IMR-90 (cell line): ENCODE results near the gene ADAM12. TPM values are rescaled to one million over a fixed set of nuclear protein-coding genes. Genes with fewer than 3 reads are reported as not detected.
A peak's percentile ranks its signal among the peaks of the same experiment; 100 is the strongest.

Experiments used
- ATAC-seq: fragments of 200-7000 bp; cut with Tn5 transposase; 2 replicates; pipeline ENCODE4 v1.9.1; 2020; ENCODE audit warnings: low read depth, mild to moderate bottlenecking, moderate library complexity
- BruUV-seq: library from RNA; stranded (reverse); fragments of 400-500 nt; replicated peaks from 2 replicates; lab custom pipeline; 2021; lab: Mats Ljungman, UMichigan
- CTCF ChIA-PET: fragments of 300-600 bp; formaldehyde crosslinking; extraction: SDS; loops from one replicate; lab custom pipeline; 2021; ENCODE audit warnings: antibody characterized with exemption; lab: Yijun Ruan, JAX
- POLR2A ChIA-PET: fragments of 300-600 bp; sonication (Branson Sonifier 250); formaldehyde crosslinking; loops from one replicate; lab custom pipeline; 2022; ENCODE audit warnings: antibody characterized with exemption; ENCODE audit not compliant: unreplicated experiment; lab: Charles Lee
- DNase-seq: peaks from one replicate; pipeline ENCODE4 v3.0.0; 2013
- H2AFZ ChIP-seq: replicated peaks from 2 replicates; pipeline ENCODE3; 2013; ENCODE audit warnings: low read length, mild to moderate bottlenecking; ENCODE audit not compliant: poor library complexity
- H2AK5ac ChIP-seq: 2 replicates; pipeline ENCODE4 v1.6.1; 2013; ENCODE audit warnings: low read depth, low read length, inconsistent platforms
- H2AK9ac ChIP-seq: replicated peaks from 2 replicates; pipeline ENCODE3; 2013; ENCODE audit warnings: mild to moderate bottlenecking, low read depth, low read length, moderate library complexity; ENCODE audit not compliant: poor library complexity
- H2BK120ac ChIP-seq: 2 replicates; pipeline ENCODE4 v1.6.1; 2013; ENCODE audit warnings: low read depth, low read length, inconsistent platforms
- H2BK15ac ChIP-seq: 3 replicates; pipeline ENCODE4 v1.6.1; 2013; ENCODE audit warnings: low read depth, low read length, inconsistent platforms
- H2BK20ac ChIP-seq: 2 replicates; pipeline ENCODE4 v1.6.1; 2013; ENCODE audit warnings: low read depth, mild to moderate bottlenecking, inconsistent platforms, low read length, moderate library complexity
- H2BK5ac ChIP-seq: 2 replicates; pipeline ENCODE4 v1.6.1; 2013; ENCODE audit warnings: mild to moderate bottlenecking, low read depth, low read length, inconsistent platforms; ENCODE audit not compliant: poor library complexity, severe bottlenecking
- H3K14ac ChIP-seq: replicated peaks from 2 replicates; pipeline ENCODE4 v1.6.1; 2013; ENCODE audit warnings: low read depth, low read length, inconsistent platforms
- H3K18ac ChIP-seq: 2 replicates; pipeline ENCODE4 v1.6.1; 2013; ENCODE audit warnings: low read depth, low read length, control low read depth
- H3K23ac ChIP-seq: 2 replicates; pipeline ENCODE4 v1.6.1; 2013; ENCODE audit warnings: low read depth, low read length, inconsistent platforms
- H3K27ac ChIP-seq: 2 replicates; pipeline ENCODE4 v1.5.1; 2013; ENCODE audit warnings: mild to moderate bottlenecking, control low read depth, low read length; ENCODE audit not compliant: insufficient read depth
- H3K27me3 ChIP-seq: 2 replicates; pipeline ENCODE4 v1.6.1; 2013; ENCODE audit warnings: low read length; ENCODE audit not compliant: control insufficient read depth, insufficient read depth
- H3K36me3 ChIP-seq: 2 replicates; pipeline ENCODE4 v1.6.1; 2013; ENCODE audit warnings: low read length, mixed read lengths; ENCODE audit not compliant: control insufficient read depth, insufficient read depth
- H3K4ac ChIP-seq: 2 replicates; pipeline ENCODE4 v1.6.1; 2013; ENCODE audit warnings: low read depth, low read length, inconsistent platforms
- H3K4me1 ChIP-seq: 2 replicates; pipeline ENCODE4 v1.6.1; 2013; ENCODE audit warnings: low read length, mixed read lengths; ENCODE audit not compliant: control insufficient read depth, insufficient read depth
- H3K4me2 ChIP-seq: 2 replicates; pipeline ENCODE4 v1.6.1; 2013; ENCODE audit warnings: low read depth, mild to moderate bottlenecking, control low read depth, low read length, moderate library complexity
- H3K4me3 ChIP-seq: 2 replicates; pipeline ENCODE4 v1.5.1; 2013; ENCODE audit warnings: low read depth, mild to moderate bottlenecking, control low read depth, low read length, moderate library complexity; ENCODE audit not compliant: insufficient read depth
- H3K56ac ChIP-seq: 2 replicates; pipeline ENCODE4 v1.6.1; 2013; ENCODE audit warnings: low read length, inconsistent platforms; ENCODE audit not compliant: insufficient read depth; ENCODE audit errors: extremely low read depth
- H3K79me1 ChIP-seq, 2 experiments: 2 replicates each; pipeline ENCODE4 v1.6.1; 2013; ENCODE audit warnings: low read length in 2 of 2, inconsistent platforms in 1 of 2, low read depth in 1 of 2
- H3K9ac ChIP-seq: 2 replicates; pipeline ENCODE4 v1.6.1; 2013; ENCODE audit warnings: low read depth, low read length, control low read depth
- H3K9me1 ChIP-seq: 2 replicates; pipeline ENCODE4 v1.6.1; 2013; ENCODE audit warnings: low read length, inconsistent platforms; ENCODE audit not compliant: insufficient read depth
- H3K9me3 ChIP-seq: 2 replicates; pipeline ENCODE4 v1.6.1; 2013; ENCODE audit warnings: low read length; ENCODE audit not compliant: control insufficient read depth, insufficient read depth
- H4K20me1 ChIP-seq: 2 replicates; pipeline ENCODE4 v1.6.1; 2013; ENCODE audit warnings: low read length, inconsistent platforms; ENCODE audit not compliant: insufficient read depth
- H4K5ac ChIP-seq: 2 replicates; pipeline ENCODE4 v1.6.1; 2013; ENCODE audit warnings: mild to moderate bottlenecking, low read depth, low read length, control low read depth
- H4K8ac ChIP-seq, 2 experiments: 2 replicates each; pipeline ENCODE4 v1.6.1; 2013; ENCODE audit warnings: low read depth in 2 of 2, low read length in 2 of 2, control low read depth in 1 of 2, inconsistent platforms in 1 of 2
- H4K91ac ChIP-seq: 2 replicates; pipeline ENCODE4 v1.6.1; 2013; ENCODE audit warnings: low read depth, low read length, inconsistent platforms; ENCODE audit not compliant: insufficient read depth
- BHLHE40 ChIP-seq: fragments of 150-350 bp; IDR thresholded peaks from 2 replicates; pipeline ENCODE4 v1.6.1; 2016; ENCODE audit warnings: mild to moderate bottlenecking, low read depth, low read length
- CEBPB ChIP-seq: IDR thresholded peaks from 2 replicates; pipeline ENCODE4 v1.6.1; 2012; ENCODE audit warnings: low read depth, low read length, improper control_type of control experiment
- CHD1 ChIP-seq: IDR thresholded peaks from 2 replicates; pipeline ENCODE4 v1.6.1; 2012; ENCODE audit warnings: low read depth, low read length, improper control_type of control experiment
- MAFK ChIP-seq: IDR thresholded peaks from 2 replicates; pipeline ENCODE4 v1.6.1; 2012; ENCODE audit warnings: low read depth, low read length, improper control_type of control experiment
- MAZ ChIP-seq: IDR thresholded peaks from 2 replicates; pipeline ENCODE4 v1.6.1; 2012; ENCODE audit warnings: low read depth, mild to moderate bottlenecking, low read length, improper control_type of control experiment, moderate library complexity, borderline replicate concordance
- MXI1 ChIP-seq: IDR thresholded peaks from 2 replicates; pipeline ENCODE4 v1.6.1; 2012; ENCODE audit warnings: low read depth, mild to moderate bottlenecking, low read length, moderate library complexity, borderline replicate concordance
- POLR2A ChIP-seq: IDR thresholded peaks from 2 replicates; pipeline ENCODE4 v1.6.1; 2012; ENCODE audit warnings: mild to moderate bottlenecking, low read depth, low read length
- RAD21 ChIP-seq: IDR thresholded peaks from 2 replicates; pipeline ENCODE4 v1.6.1; 2012; ENCODE audit warnings: low read length, improper control_type of control experiment
- RCOR1 ChIP-seq: IDR thresholded peaks from 2 replicates; pipeline ENCODE4 v1.6.1; 2012; ENCODE audit warnings: mild to moderate bottlenecking, low read length, improper control_type of control experiment; ENCODE audit not compliant: insufficient replicate concordance
- RFX5 ChIP-seq: IDR thresholded peaks from 2 replicates; pipeline ENCODE4 v1.8.0; 2012; ENCODE audit warnings: low read depth, mild to moderate bottlenecking, low read length, moderate library complexity
- SMC3 ChIP-seq: fragments of 150-350 bp; IDR thresholded peaks from 2 replicates; pipeline ENCODE4 v1.6.1; 2016; ENCODE audit warnings: low read depth, mild to moderate bottlenecking, antibody characterized with exemption, low read length, moderate library complexity
- WGBS, 2 experiments: methylation state at CpG; one replicate each; pipeline versions ENCODE4 v1.1.5 to v1.1.7; 2013; ENCODE audit warnings: missing lambda C conversion rate in 2 of 2; ENCODE audit not compliant: insufficient read length in 1 of 2; ENCODE audit errors: extremely low coverage in 2 of 2; 5-methylcytosine and 5-hydroxymethylcytosine counted together
- dilution Hi-C: fragments of 300-500 bp; cut with HindIII; formaldehyde crosslinking; loops from one replicate; pipeline ENCODE4 v1.14.3; 2018; ENCODE audit warnings: low sequenced_read_pairs; ENCODE audit not compliant: unreplicated experiment
- in situ Hi-C: fragments of 300-500 bp; cut with MboI; formaldehyde crosslinking; loops from 3 replicates; pipeline ENCODE4 v1.14.3; 2019; ENCODE audit warnings: low sequenced_read_pairs, inconsistent platforms, mixed read lengths
- intact Hi-C: fragments of 100-400 bp; cut with micrococcal nuclease; formaldehyde crosslinking; loops from 2 replicates; pipeline ENCODE4 v1.10.0; 2022
- polyA plus RNA-seq, 3 experiments: library from polyadenylated mRNA; depleted of rRNA; stranded (reverse); fragments of >200 nt; gene quantifications; 2 replicates each; pipeline ENCODE4 v1.2.3, GENCODE V29; 2012; ENCODE audit warnings: low replicate concordance in 1 of 3
- total RNA-seq: library from RNA; depleted of rRNA; stranded (reverse); fragments of >200 nt; gene quantifications from 2 replicates; pipeline ENCODE4 v1.2.3, GENCODE V29; 2012
- TF ChIP-seq, protein P1 (sequence below): fragments of 150-350 bp; IDR thresholded peaks from 2 replicates; pipeline ENCODE4 v1.6.1; 2017; ENCODE audit warnings: mild to moderate bottlenecking, antibody characterized with exemption, low read length, low read depth
- TF ChIP-seq, protein P2 (sequence below): fragments of 150-350 bp; IDR thresholded peaks from 2 replicates; pipeline ENCODE4 v1.6.1; 2016; ENCODE audit warnings: low read depth, mild to moderate bottlenecking, low read length, moderate library complexity, borderline replicate concordance

Gene ADAM12
- total and polyA plus RNA-seq, 2 of the 4 experiments (the other 2 are of a cell fraction): 9.6 to 10.2 TPM

DNA sequence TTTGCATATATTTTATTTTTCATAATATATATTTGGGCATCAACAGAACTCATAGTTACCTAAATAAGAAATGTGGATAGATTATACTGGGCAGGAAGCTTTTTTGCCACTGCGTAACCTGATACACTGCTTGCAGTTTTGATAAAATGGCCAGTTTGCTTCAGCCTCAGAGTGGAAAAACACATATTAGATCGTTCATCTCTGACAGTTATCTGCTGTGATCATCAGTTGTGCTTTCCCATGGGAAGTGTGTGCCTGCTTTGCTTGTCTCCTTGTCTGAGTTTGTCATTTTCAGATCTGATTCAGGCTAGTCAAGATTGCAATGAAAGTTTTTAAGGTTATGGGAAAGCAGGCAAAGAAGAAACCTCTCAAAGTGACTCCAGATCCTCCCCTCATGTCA, 54.0 kb downstream of the ADAM12 start:
- BruUV-seq: no TSS peak
- intact Hi-C loops (no loop called here), dilution Hi-C loops (no loop called here), in situ Hi-C loops (no loop called here)
- peak; percentile 31 for DNase-seq
- Histone ChIP-seq H3K4me3 (no peak overlapping the region), H3K4me1 (no peaks in the 10 kb centered on the region; the same call in 1 of the 2 replicates), H2BK120ac (no peak overlapping the region), H2AK5ac (no peak overlapping the region), H3K56ac (no peak overlapping the region), H3K4ac (no peak overlapping the region), H3K79me1 (no peaks in the 10 kb centered on the region), H3K18ac (no peak overlapping the region), H3K9me1 (no peaks in the 10 kb centered on the region; the same call in 1 of the 2 replicates), H3K23ac (no peak overlapping the region), H2BK20ac (no peak overlapping the region), H3K9ac (no peak overlapping the region), H3K9me3 (no peaks in the 10 kb centered on the region), H3K27ac (no peak overlapping the region), H3K27me3 (no peaks in the 10 kb centered on the region), H3K14ac (no peak overlapping the region), H2AK9ac (no peak overlapping the region), H3K4me2 (peak overlapping the region; percentile 60; the same call in 1 of the 2 replicates), H4K5ac (no peak overlapping the region), H2BK15ac (no peak overlapping the region), H2BK5ac (no peak overlapping the region), H2AFZ (no peak overlapping the region), H4K8ac (no peak overlapping the region), H4K20me1 (no peaks in the 10 kb centered on the region), H3K36me3 (no peaks in the 10 kb centered on the region), H4K91ac (no peak overlapping the region)
- ChIA-PET POLR2A (no interaction called here), CTCF (no interaction called here)
- ATAC-seq: peak; percentile 33
- WGBS, 2 experiments: 20% methylated on average over 1 of the region's 2 CpGs; no CpG with 5 or more reads in 1 of the 2 experiments
- TF ChIP-seq POLR2A (no peak), CHD1 (no peak), RAD21 (no peak), RFX5 (no peak), MAFK (no peak), SMC3 (no peak), MAZ (no peak), RCOR1 (no peak), BHLHE40 (no peak), MXI1 (no peak), CEBPB (no peak)
- TF ChIP-seq, protein P1, sequence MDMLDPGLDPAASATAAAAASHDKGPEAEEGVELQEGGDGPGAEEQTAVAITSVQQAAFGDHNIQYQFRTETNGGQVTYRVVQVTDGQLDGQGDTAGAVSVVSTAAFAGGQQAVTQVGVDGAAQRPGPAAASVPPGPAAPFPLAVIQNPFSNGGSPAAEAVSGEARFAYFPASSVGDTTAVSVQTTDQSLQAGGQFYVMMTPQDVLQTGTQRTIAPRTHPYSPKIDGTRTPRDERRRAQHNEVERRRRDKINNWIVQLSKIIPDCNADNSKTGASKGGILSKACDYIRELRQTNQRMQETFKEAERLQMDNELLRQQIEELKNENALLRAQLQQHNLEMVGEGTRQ: no peak
- TF ChIP-seq, protein P2, sequence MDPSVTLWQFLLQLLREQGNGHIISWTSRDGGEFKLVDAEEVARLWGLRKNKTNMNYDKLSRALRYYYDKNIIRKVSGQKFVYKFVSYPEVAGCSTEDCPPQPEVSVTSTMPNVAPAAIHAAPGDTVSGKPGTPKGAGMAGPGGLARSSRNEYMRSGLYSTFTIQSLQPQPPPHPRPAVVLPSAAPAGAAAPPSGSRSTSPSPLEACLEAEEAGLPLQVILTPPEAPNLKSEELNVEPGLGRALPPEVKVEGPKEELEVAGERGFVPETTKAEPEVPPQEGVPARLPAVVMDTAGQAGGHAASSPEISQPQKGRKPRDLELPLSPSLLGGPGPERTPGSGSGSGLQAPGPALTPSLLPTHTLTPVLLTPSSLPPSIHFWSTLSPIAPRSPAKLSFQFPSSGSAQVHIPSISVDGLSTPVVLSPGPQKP: no peak
